Large intestine (tissue), 1 donor: ENCODE data around the gene RASA3. TPM values are rescaled to one million over a fixed set of nuclear protein-coding genes. Genes with fewer than 3 reads are reported as not detected.

Experiments used
- polyA plus RNA-seq: library from polyadenylated mRNA; unstranded; fragments of 120-200 nt; gene quantifications from one replicate; pipeline ENCODE4 v1.2.1, GENCODE V29; 2013

RASA3 gene
- polyA plus RNA-seq, 1 donor: 8.3 TPM

Other genes starting within 250 kb of the RASA3 start
- gene C13orf46, start 158.5 kb downstream of the RASA3 start, polyA plus RNA-seq: 0.34 TPM
- gene CFAP97D2, start 46.6 kb upstream of the RASA3 start, polyA plus RNA-seq: 0.06 TPM
- gene CDC16, start 102.3 kb upstream of the RASA3 start, polyA plus RNA-seq: 98.4 TPM
- gene UPF3A, start 149.0 kb upstream of the RASA3 start, polyA plus RNA-seq: 94.1 TPM
- gene CHAMP1, start 181.9 kb upstream of the RASA3 start, polyA plus RNA-seq: 23.0 TPM